ENCODE results near the gene OPCML.

DNA sequence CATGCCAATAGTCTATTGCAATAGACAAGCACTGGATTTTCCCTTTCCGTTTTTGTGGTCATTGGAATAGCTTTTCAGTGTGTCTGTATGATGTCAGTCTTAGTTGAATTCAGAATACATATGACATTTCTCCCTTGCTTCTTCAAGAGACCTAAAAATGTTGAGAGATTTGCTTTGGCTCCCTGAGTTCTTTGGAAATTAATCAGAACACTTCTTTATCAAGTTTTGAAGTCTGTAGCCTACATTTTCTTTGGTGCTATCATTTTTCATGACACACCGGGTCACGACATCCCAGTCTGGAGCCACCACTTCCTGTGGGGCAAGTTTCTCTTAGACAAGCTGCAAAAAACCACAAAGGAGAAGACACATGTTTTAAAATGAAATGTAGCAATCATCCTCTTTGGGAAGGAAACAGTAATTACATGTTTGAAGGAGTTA lies 847.1 kb downstream of the OPCML start:
- TF ChIP-seq, protein P1, sequence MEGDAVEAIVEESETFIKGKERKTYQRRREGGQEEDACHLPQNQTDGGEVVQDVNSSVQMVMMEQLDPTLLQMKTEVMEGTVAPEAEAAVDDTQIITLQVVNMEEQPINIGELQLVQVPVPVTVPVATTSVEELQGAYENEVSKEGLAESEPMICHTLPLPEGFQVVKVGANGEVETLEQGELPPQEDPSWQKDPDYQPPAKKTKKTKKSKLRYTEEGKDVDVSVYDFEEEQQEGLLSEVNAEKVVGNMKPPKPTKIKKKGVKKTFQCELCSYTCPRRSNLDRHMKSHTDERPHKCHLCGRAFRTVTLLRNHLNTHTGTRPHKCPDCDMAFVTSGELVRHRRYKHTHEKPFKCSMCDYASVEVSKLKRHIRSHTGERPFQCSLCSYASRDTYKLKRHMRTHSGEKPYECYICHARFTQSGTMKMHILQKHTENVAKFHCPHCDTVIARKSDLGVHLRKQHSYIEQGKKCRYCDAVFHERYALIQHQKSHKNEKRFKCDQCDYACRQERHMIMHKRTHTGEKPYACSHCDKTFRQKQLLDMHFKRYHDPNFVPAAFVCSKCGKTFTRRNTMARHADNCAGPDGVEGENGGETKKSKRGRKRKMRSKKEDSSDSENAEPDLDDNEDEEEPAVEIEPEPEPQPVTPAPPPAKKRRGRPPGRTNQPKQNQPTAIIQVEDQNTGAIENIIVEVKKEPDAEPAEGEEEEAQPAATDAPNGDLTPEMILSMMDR (IDR thresholded peaks at IDR 0.05; ENCODE audit: low read depth, low read length, poor library complexity, severe bottlenecking): no peak
- TF ChIP-seq EZH2phosphoT487 (IDR thresholded peaks at IDR 0.05; ENCODE audit: borderline replicate concordance, low read length): no peak

All from DOHH2 (cell line).